HG03342 (cell line): ENCODE results near the gene RBBP4.
"Not testable (repeated sequence)": the region's sequence is repeated elsewhere in the genome, so short reads cannot be mapped to it uniquely, and the experiment has no call there.

Experiments used
- ATAC-seq: cut with Tn5 transposase; IDR thresholded peaks from one replicate; pipeline ENCODE4 v1.9.1; 2021; ENCODE audit warnings: mild to moderate bottlenecking, moderate library complexity; ENCODE audit not compliant: unreplicated experiment

RBBP4 gene

GRCh38 chr1:32685498-32685897, 34.5 kb downstream of the RBBP4 start:
- ATAC-seq = no peak

GRCh38 chr1:32686387-32686786, 35.4 kb downstream of the RBBP4 start:
- ATAC-seq = no peak

GRCh38 chr1:32693455-32694174, 42.6 kb downstream of the RBBP4 start:
- no peak for ATAC-seq

GRCh38 chr1:32695098-32695904, 44.3 kb downstream of the RBBP4 start:
- no peak for ATAC-seq

GRCh38 chr1:32696041-32696440, 45.0 kb downstream of the RBBP4 start:
- ATAC-seq = no peak

GRCh38 chr1:32696996-32697395, 46.0 kb downstream of the RBBP4 start:
- ATAC-seq = not testable (repeated sequence)

GRCh38 chr1:32701421-32701911, 50.5 kb downstream of the RBBP4 start:
- no peak for ATAC-seq

- ATAC-seq = no peak
Measured at GRCh38 chr1:32701951-32702598, 51.1 kb downstream of the RBBP4 start.

GRCh38 chr1:32702599-32703478, 51.8 kb downstream of the RBBP4 start, which contains the start of gene SYNC:
SYNC (minus strand) TSS chr1:32702770; CDS start chr1:32702660, 110 bp downstream.
- ATAC-seq = no peak

- no peak for ATAC-seq
Measured at GRCh38 chr1:32703479-32704291, 52.7 kb downstream of the RBBP4 start.

- ATAC-seq = no peak
Measured at GRCh38 chr1:32705516-32705915, 54.5 kb downstream of the RBBP4 start.

- ATAC-seq = no peak
Measured at GRCh38 chr1:32706491-32706890, 55.5 kb downstream of the RBBP4 start.

- ATAC-seq = no peak
Measured at GRCh38 chr1:32709075-32709474, 58.1 kb downstream of the RBBP4 start.

- ATAC-seq = no peak
Measured at GRCh38 chr1:32709476-32709875, 58.5 kb downstream of the RBBP4 start.

- not testable (repeated sequence) for ATAC-seq
Measured at GRCh38 chr1:32711221-32711620, 60.2 kb downstream of the RBBP4 start.

GRCh38 chr1:32713081-32713480, 62.1 kb downstream of the RBBP4 start:
- ATAC-seq = no peak

GRCh38 chr1:32714277-32714676, 63.3 kb downstream of the RBBP4 start:
- ATAC-seq = no peak

- ATAC-seq = no peak
Measured at GRCh38 chr1:32715901-32716311, 64.9 kb downstream of the RBBP4 start.

- no peak for ATAC-seq
Measured at GRCh38 chr1:32716312-32717148, 65.5 kb downstream of the RBBP4 start.
